H1 (cell line): ENCODE data around the gene MASP1.

Source experiments
- POLR2A ChIP-seq, 2 experiments: IDR thresholded peaks; 1 replicate in 1 of 2; 2 replicates in 1 of 2; pipeline ENCODE4 v1.6.1; 2011; ENCODE audit warnings: low read depth in 2 of 2, low read length in 2 of 2, mild to moderate bottlenecking in 2 of 2; ENCODE audit errors: control extremely low read depth in 1 of 2
- TEAD4 ChIP-seq: IDR thresholded peaks from 2 replicates; pipeline ENCODE4 v1.6.1; 2012; ENCODE audit warnings: low read depth, low read length, inconsistent platforms, mixed read lengths
- TF ChIP-seq, protein P1 (sequence below), 3 experiments: IDR thresholded peaks; 1 replicate in 2 of 3; 2 replicates in 1 of 3; pipeline versions ENCODE4 v1.5.1 to v1.6.1; 2011; ENCODE audit warnings: low read length in 3 of 3, mild to moderate bottlenecking in 3 of 3, inconsistent platforms in 2 of 3, low read depth in 1 of 3, moderate library complexity in 1 of 3; ENCODE audit not compliant: insufficient read depth in 1 of 3; ENCODE audit errors: control extremely low read depth in 1 of 3

DNA sequence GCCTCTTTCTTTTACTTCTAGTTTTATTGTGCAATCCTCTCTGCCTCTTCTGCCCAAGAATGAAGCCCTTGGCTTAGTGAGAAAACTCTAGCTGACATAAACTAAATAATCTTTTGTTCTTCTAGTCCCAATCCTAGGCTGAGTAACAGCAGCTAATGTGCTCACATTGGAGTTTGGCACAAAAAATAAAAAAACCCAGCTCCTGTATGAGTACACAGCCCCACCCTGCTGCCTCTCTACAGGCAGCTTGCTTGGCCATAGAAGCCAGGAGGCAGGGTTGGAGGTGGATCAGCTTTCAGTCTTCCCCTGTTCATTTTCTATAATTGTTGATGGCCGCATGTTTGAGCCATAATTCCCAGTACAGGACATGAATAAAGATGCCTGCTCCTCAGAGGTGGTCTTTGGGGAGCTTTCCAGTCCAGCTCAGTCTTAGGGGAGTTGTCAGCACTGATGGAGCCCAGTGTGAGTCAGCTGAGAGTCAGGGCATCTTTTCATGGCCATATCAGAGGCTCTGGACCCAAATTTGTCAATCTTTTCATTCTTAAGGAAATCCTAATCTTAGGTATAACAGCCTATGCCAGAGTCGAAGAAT lies 47.5 kb downstream of the MASP1 start:
- TF ChIP-seq POLR2A (IDR thresholded peaks at IDR 0.05; ENCODE audit: control extremely low read depth in 1 of 2, low read depth in 2 of 2, low read length in 2 of 2) (no peak), TEAD4 (no peak)
- TF ChIP-seq, protein P1, sequence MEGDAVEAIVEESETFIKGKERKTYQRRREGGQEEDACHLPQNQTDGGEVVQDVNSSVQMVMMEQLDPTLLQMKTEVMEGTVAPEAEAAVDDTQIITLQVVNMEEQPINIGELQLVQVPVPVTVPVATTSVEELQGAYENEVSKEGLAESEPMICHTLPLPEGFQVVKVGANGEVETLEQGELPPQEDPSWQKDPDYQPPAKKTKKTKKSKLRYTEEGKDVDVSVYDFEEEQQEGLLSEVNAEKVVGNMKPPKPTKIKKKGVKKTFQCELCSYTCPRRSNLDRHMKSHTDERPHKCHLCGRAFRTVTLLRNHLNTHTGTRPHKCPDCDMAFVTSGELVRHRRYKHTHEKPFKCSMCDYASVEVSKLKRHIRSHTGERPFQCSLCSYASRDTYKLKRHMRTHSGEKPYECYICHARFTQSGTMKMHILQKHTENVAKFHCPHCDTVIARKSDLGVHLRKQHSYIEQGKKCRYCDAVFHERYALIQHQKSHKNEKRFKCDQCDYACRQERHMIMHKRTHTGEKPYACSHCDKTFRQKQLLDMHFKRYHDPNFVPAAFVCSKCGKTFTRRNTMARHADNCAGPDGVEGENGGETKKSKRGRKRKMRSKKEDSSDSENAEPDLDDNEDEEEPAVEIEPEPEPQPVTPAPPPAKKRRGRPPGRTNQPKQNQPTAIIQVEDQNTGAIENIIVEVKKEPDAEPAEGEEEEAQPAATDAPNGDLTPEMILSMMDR (IDR thresholded peaks at IDR 0.05; ENCODE audit: control extremely low read depth in 1 of 3, insufficient read depth in 1 of 3, low read depth in 1 of 3, low read length in 3 of 3): no peak
